Activated T-cell treated with anti-CD3 and anti-CD28 coated beads, Interleukin-2, amount 50 U/mL, for 1 hour (primary cell): Measurements from ENCODE around the gene DEPDC1B.
"Not testable (repeated sequence)": the region's sequence is repeated elsewhere in the genome, so short reads cannot be mapped to it uniquely, and the experiment has no call there.

Experiments used
- DNase-seq: peaks from one replicate; pipeline ENCODE4 v3.0.0-alpha.2; 2020

The DEPDC1B gene

GRCh38 chr5:60699609-60700415 lies at the start of gene DEPDC1B:
TSS of gene DEPDC1B (minus strand) at chr5:60700166. CDS start at chr5:60700093, 73 bp downstream.
- DNase-seq: peak; percentile 84

- DNase-seq: no peak
Observed at GRCh38 chr5:60744682-60745081, 44.7 kb upstream of the DEPDC1B start.

- no peak for DNase-seq
Observed at GRCh38 chr5:60743511-60744314, 43.7 kb upstream of the DEPDC1B start.

GRCh38 chr5:60740322-60740721 lies 40.4 kb upstream of the DEPDC1B start:
- DNase-seq: no peak

- no peak for DNase-seq
Observed at GRCh38 chr5:60738933-60739332, 39.0 kb upstream of the DEPDC1B start.

GRCh38 chr5:60738461-60738860 lies 38.5 kb upstream of the DEPDC1B start:
- no peak for DNase-seq

- DNase-seq: not testable (repeated sequence)
Observed at GRCh38 chr5:60730858-60731257, 30.9 kb upstream of the DEPDC1B start.

- DNase-seq: no peak
Observed at GRCh38 chr5:60727033-60727679, 27.2 kb upstream of the DEPDC1B start.

GRCh38 chr5:60724126-60724525 lies 24.2 kb upstream of the DEPDC1B start:
- no peak for DNase-seq

GRCh38 chr5:60722416-60722815 lies 22.4 kb upstream of the DEPDC1B start:
- no peak for DNase-seq

- no peak for DNase-seq
Observed at GRCh38 chr5:60719329-60719728, 19.4 kb upstream of the DEPDC1B start.

GRCh38 chr5:60718166-60718892 lies 18.4 kb upstream of the DEPDC1B start:
- DNase-seq: no peak

GRCh38 chr5:60715201-60715928 lies 15.4 kb upstream of the DEPDC1B start:
- DNase-seq: not testable (repeated sequence)

- no peak for DNase-seq
Observed at GRCh38 chr5:60712950-60713349, 13.0 kb upstream of the DEPDC1B start.

- not testable (repeated sequence) for DNase-seq
Observed at GRCh38 chr5:60711892-60712291, 11.9 kb upstream of the DEPDC1B start.

- DNase-seq: no peak
Observed at GRCh38 chr5:60710362-60710761, 10.4 kb upstream of the DEPDC1B start.

GRCh38 chr5:60705144-60705543 lies 5.2 kb upstream of the DEPDC1B start:
- no peak for DNase-seq

GRCh38 chr5:60703944-60704343 lies 4.0 kb upstream of the DEPDC1B start:
- no peak for DNase-seq

GRCh38 chr5:60701321-60701968 lies 1.5 kb upstream of the DEPDC1B start:
- no peak for DNase-seq

GRCh38 chr5:60700416-60700757 lies 421 bp upstream of the DEPDC1B start:
- no peak for DNase-seq

GRCh38 chr5:60699288-60699608 lies 718 bp downstream of the DEPDC1B start:
- DNase-seq: no peak

- DNase-seq: no peak
Observed at GRCh38 chr5:60698336-60698735, 1.6 kb downstream of the DEPDC1B start.
